NCI-H460 (cell line): Measurements from ENCODE around the gene AURKA. TPM values are rescaled to one million over a fixed set of nuclear protein-coding genes. Genes with fewer than 3 reads are reported as not detected.
A peak's percentile ranks its signal among the peaks of the same experiment; 100 is the strongest.
"Not testable (repeated sequence)": the region's sequence is repeated elsewhere in the genome, so short reads cannot be mapped to it uniquely, and the experiment has no call there.

Experiments used
- DNase-seq: peaks from one replicate; pipeline ENCODE4 v3.0.0-alpha.2; 2016; ENCODE audit warnings: low read depth; ENCODE audit errors: extremely low read depth
- total RNA-seq: library from RNA; depleted of rRNA; stranded (reverse); fragments of >200 nt; shearing (Covaris generic); gene quantifications from 2 replicates; pipeline ENCODE4 v1.2.3, GENCODE V29; 2014

Gene AURKA
- total RNA-seq, 1 experiment from 2014 or later = 178 TPM

DNA sequence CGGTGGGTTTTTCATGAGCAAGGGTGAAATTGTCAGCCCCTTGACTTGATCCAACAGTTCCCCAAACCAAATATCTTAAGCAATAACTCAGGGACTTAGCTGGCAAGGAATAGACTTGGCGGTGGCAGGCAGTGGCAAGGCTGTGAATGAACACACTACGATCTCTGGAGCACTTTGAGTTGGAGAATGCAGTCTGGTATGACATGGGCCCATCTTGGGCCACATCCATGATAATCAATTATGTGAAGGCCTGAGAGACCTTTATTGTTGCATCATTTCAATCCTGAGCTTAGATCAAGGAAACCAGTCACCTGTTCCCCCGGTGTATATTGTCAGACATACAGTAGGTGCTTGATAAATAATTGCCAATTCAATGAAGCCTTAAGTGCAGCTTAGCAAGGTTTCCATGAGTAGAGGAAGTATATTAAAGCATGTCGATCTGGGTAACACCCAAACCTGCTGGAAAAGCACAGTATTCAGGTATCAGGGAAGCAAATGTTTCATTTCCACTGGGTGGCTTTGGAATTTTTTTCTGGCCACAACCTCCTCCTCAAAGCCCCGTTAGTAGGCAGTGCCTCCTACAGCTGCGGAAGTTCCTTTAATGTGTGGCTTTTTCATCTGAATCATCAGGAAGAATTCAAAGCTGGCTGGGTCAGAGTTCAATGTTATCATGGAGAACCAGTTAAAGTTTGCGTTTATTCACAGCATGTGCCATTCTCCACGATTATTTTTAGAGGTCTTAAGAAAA lies 30.2 kb upstream of the AURKA start:
- no peak for DNase-seq

- no peak for DNase-seq
Observed at GRCh38 chr20:56420940-56421688, 29.1 kb upstream of the AURKA start.

DNA sequence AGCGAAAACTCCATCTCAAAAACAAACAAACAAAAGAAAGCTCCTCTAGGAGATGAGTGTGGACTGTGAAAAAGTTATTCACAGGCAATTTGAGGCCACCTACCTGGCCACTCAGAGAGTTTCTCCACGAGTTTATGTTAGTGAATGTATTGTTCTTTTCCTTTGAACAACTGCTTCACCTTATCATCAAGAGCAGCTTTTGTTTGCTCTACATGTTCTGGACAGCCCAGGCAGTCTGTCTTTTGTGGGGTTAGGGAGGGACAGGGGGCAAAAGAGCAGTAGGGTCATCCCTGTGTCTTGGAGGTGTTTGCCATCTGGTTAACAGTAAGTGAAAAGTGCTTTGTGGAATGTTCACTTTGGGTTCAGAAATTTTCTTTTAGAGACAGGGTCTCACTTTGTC lies 28.0 kb upstream of the AURKA start:
- no peak for DNase-seq

GRCh38 chr20:56418385-56418861 lies 26.4 kb upstream of the AURKA start:
- DNase-seq = no peak

GRCh38 chr20:56417911-56418310 lies 25.9 kb upstream of the AURKA start:
- DNase-seq = no peak

GRCh38 chr20:56417402-56417801 lies 25.4 kb upstream of the AURKA start:
- DNase-seq = no peak

DNA sequence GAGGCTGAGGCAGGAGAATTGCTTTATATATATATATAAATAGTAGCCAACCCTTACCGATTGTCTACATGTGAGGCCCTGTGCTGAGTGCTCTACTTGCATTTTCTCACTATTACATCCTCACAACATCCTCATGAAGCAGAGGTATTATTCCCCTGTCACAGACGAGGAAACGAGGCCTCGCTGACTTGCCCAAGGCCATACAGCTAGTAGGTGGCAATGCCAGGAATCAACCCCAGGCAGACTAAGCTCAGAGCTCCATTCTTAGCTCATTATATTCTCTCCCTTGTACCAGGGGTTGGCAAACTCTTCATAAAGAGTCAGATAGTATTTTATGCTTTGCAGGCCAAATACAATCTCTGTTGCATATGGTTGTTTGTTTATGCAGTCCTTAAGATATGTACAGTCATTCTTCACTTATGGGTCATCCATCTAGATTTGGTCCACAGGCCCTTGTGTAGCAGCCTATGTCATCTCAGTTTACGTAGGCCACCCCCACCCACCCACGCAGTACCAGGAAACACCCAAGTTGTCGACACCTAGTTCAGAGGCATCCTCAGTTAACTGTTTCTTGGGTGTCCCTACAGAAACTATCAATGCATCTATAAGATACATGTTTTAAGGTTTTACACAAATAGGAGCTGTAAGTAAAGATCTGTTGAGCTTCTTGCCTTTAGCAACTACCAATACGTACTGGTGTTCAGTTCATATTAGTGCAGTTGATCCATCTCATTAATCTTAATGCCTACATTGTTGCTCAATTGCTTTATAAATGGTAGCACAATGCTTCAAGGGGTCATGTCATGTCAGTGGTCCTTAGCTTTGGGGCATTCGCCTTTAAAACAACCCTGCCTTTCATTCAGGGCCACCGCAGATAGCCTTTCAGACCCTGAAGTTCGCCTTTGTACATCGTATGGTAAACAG lies 23.1 kb upstream of the AURKA start:
- DNase-seq = no peak

- no peak for DNase-seq
Observed at GRCh38 chr20:56412949-56413348, 20.9 kb upstream of the AURKA start.

DNA sequence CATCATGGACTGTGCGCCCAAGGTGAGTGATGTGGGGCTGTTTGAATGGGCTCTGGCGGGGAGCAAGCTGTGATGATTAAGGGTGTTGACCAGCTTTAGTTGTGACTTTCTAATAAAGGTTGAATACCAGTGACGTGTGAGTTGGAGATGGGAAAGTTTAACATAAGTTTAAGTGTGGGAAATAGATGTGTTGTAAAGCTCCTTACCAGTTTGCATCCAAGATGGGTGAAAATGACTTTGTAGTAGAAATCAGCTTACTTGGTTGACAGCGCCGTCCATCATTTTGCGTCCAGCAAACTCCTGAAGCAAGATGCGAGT lies 20.4 kb upstream of the AURKA start:
- no peak for DNase-seq

DNA sequence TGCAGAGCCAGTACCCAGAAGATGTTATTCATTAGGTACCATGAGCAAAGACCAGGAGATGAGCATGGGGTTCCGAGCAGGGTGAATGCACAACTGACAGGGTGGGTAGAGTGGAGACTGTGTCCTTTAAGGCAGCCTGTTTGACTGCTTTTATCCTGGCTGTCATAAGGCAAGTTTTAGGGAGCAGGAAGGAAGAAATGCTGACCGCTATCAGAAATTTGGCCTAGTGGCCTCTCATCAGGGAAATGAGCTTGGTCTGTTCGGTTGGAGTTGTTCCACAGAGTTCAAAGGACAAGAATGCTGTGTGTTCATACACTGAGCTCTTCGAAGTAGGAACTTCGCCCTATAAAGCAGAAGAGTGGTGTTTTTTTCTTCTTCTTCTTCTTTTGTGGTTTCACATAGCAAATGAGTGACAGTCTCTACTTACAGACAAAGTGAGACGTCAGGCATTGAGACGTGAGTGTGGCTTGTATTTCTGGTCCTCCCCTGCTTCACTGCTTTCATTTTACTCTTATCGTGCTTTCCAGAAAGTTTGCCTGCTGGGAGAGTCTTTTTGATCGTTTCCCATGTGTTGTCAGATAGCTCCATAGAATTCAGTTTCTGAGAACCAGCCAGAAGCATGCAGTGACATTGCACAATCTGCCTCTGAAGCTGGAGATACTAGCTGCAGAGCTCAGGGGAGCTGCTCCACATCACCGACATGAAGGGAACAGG lies 19.9 kb upstream of the AURKA start, which contains the start of gene CASS4:
TSS of gene CASS4 (plus strand) at position 502 of the 714 bp plus-strand sequence. CDS start at position 701, 199 bp downstream.
- DNase-seq = no peak

- DNase-seq = not testable (repeated sequence)
Observed at GRCh38 chr20:56411287-56411686, 19.3 kb upstream of the AURKA start.

- no peak for DNase-seq
Observed at GRCh38 chr20:56409956-56410355, 17.9 kb upstream of the AURKA start.

DNA sequence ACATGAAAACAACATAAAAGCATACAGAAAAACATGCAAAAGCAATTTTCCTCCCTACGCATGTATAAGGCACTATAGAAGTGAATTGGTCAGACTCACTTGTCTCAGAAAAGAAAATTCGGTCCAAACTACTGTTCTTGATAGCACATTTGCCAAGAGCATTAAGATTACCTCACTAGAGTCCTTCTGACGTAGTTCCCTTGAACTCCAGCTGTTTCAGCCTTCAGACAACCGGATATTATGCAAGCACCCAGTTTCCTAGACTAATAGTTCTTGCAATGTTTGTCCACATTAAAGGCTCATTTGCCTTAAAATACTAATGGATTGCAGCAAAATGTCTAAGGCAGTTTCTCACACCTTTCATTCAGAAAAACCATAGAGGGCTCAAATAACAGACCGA lies 17.5 kb upstream of the AURKA start:
- DNase-seq = no peak

DNA sequence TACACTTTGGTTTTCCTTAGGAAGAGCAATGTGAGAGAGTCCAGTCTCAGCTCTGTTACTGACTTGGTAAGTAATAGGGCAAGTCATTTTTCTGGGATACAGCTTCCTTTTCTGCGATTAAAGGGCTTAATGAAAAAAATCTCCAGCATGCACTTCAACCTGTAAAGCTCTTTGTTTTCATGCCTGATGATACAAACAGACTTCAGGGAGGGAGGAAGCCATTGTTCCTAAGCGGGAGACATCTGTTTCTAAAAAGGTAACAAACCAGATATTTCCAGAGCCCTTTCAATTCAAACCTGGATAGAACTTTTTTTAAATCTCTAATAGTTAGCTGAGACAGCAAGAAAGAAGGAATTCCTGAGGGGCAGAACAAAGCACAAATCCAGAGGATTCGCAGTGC lies 14.9 kb upstream of the AURKA start:
- no peak for DNase-seq

DNA sequence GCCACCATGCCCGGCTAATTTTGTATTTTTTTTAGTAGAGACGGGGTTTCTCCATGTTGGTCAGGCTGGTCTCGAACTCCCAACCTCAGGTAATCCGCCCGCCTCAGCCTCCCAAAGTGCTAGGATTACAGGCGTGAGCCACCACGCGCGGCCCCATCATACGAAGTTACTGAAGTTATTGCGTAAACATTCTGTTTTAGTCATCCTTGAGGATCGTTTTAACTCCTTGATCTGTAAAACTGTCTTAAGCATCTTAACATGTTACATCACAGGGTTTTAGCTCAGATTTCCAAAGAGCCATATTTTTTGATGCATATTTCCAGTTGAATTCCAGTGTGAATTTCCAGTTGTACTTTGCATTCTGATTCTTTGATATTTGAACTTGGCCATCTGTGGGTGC lies 13.3 kb upstream of the AURKA start:
- not testable (repeated sequence) for DNase-seq

- no peak for DNase-seq
Observed at GRCh38 chr20:56403465-56403864, 11.4 kb upstream of the AURKA start.

- peak; percentile 45 for DNase-seq
Observed at GRCh38 chr20:56400001-56400640, 8.1 kb upstream of the AURKA start.

DNA sequence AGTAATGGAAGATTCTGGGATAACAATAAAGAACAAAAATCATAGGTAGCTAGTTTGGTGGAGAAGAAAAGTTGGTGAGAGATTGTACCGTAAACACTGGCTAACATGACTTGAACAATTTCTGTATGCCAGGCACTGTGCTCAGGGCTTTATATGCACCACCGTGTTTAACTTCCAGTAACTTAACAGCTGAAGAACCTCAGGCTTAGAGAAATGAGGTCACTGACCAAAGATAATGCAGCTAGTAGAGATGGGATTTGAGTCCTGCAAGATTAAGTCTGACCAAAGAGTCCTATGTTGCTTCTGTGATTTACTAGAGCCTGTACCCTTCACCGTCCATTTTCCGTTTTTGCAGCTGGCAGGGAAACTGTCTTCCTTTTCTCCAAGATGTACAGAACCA lies 3.2 kb upstream of the AURKA start:
- DNase-seq = no peak

DNA sequence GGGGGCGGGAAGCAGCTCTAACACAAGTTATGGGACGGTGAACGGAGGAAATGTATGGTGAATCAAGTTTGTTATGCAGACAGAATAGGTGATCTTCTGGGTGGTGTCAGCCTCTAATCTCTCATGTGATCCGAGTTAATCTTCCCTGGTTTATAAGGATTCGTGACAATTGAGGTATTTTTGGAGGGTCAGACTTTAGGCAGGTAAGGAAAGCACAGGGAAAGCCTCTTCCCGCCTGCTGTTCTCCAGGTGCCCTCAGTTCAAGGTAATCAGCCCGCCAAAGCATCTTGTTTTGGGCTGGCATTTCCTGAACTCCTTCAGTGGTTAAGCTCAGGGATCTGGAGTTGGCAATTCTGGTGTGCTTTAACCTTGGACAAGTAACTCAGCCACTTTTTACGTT lies 1.6 kb upstream of the AURKA start:
- DNase-seq = no peak
